ENCODE data around the gene SLC27A5.
"Not testable (repeated sequence)": the region's sequence is repeated elsewhere in the genome, so short reads cannot be mapped to it uniquely, and the experiment has no call there.

The SLC27A5 gene

DNA sequence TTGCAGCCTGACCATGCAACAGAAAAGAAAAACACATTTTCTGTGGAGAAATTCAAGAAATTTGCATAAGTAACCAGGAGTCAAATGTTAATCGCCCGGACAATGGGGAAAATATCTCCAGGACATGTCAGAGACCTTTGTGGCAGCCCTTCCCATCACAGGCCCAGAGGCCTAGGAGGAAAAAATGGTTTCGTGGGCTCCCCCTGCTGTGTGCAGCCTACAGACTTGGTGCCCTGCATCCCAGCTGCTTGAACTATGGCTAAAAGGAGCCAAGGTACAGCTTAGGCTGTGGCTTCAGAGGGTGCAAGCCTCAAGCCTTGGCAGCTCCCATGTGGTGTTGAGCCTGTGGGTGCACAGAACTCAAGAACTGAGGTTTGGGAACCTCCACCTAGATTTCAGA is 62.9 kb downstream of the SLC27A5 start:
- DNase-seq (ENCODE audit: low read depth, low spot score), result not testable (repeated sequence)

More for the DNA sequence above, 62.9 kb downstream of the SLC27A5 start:
- H3K4me3 ChIP-seq (ENCODE audit: low read length), result not testable (repeated sequence)
